Measurements from ENCODE around the gene OPCML.

OPCML gene

GRCh38 chr11:133337951-133338418 is 194.3 kb downstream of the OPCML start:
- CTCF ChIA-PET: no interaction called here
- H3K4me3 ChIP-seq (ENCODE audit: low read depth, low read length): no peak overlapping the region
- no peak for DNase-seq (ENCODE audit: low read depth, low spot score)
- TF ChIP-seq CTCF (IDR thresholded peaks at IDR 0.05; ENCODE audit: insufficient read depth, low read length, missing control alignments): no peak
- POLR2A ChIA-PET: no interaction called here

GRCh38 chr11:133337193-133337592 is 195.1 kb downstream of the OPCML start:
- POLR2A ChIA-PET: no interaction called here
- H3K4me3 ChIP-seq (ENCODE audit: low read depth, low read length): no peak overlapping the region
- DNase-seq (ENCODE audit: low read depth, low spot score): no peak
- CTCF ChIA-PET: no interaction called here
- no peak for TF ChIP-seq CTCF (IDR thresholded peaks at IDR 0.05; ENCODE audit: insufficient read depth, low read length, missing control alignments)

GRCh38 chr11:133331031-133331430 is 201.3 kb downstream of the OPCML start:
- no peak overlapping the region for H3K4me3 ChIP-seq (ENCODE audit: low read depth, low read length)
- ChIA-PET POLR2A (no interaction called here), CTCF (no interaction called here)
- no peak for DNase-seq (ENCODE audit: low read depth, low spot score)
- no peak for TF ChIP-seq CTCF (IDR thresholded peaks at IDR 0.05; ENCODE audit: insufficient read depth, low read length, missing control alignments)

- no peak overlapping the region for H3K4me3 ChIP-seq (ENCODE audit: low read depth, low read length)
- no peak for TF ChIP-seq CTCF (IDR thresholded peaks at IDR 0.05; ENCODE audit: insufficient read depth, low read length, missing control alignments)
- no peak for DNase-seq (ENCODE audit: low read depth, low spot score)
- ChIA-PET CTCF (no interaction called here), POLR2A (no interaction called here)
These were observed 205.5 kb downstream of the OPCML start for GRCh38 chr11:133326849-133327248.

- POLR2A ChIA-PET: no interaction called here
- H3K4me3 ChIP-seq (ENCODE audit: low read depth, low read length): no peak overlapping the region
- CTCF ChIA-PET: no interaction called here
- no peak for TF ChIP-seq CTCF (IDR thresholded peaks at IDR 0.05; ENCODE audit: insufficient read depth, low read length, missing control alignments)
- DNase-seq (ENCODE audit: low read depth, low spot score): no peak
These were observed 206.0 kb downstream of the OPCML start for GRCh38 chr11:133326332-133326731.

- POLR2A ChIA-PET: no interaction called here
- no peak for DNase-seq (ENCODE audit: low read depth, low spot score)
- TF ChIP-seq CTCF (IDR thresholded peaks at IDR 0.05; ENCODE audit: insufficient read depth, low read length, missing control alignments): no peak
- CTCF ChIA-PET: interaction anchor here (0.6 kb wide), 1 partner anchor 28 kb away, joined by 3 read pairs; no protein-coding TSS in a partner anchor
- no peak overlapping the region for H3K4me3 ChIP-seq (ENCODE audit: low read depth, low read length)
These were observed 206.6 kb downstream of the OPCML start for GRCh38 chr11:133325711-133326110.
